GM19238 (cell line): ENCODE measurements around the gene CLASP1.
"Not testable (repeated sequence)": the region's sequence is repeated elsewhere in the genome, so short reads cannot be mapped to it uniquely, and the experiment has no call there.

Experiments
- DNase-seq: peaks from one replicate; pipeline ENCODE4 v3.0.0; 2011; ENCODE audit warnings: low spot score; ENCODE audit not compliant: insufficient read length

The CLASP1 gene

DNA sequence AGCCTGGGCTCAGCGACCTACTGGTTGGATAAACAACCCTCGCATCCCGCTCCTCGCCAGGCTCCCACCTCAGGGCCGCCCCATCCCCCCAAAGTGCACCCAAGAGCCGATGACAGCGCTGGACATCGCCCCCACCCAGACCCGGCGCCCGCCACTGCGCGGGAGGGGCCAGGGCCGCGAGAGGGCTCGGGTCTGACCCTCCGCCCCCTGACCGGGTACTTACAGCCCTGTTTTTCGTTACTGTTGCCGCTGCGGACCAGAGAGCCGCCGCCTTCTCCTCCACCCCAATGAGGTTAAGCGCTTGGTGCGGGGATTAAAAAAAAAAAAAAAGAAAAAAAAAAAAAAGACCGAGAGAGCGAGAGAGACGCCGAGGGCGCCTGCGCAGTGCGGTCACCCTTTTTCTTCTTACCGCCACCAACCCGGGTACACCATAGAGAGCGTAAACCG is at the start of gene CLASP1:
Gene CLASP1, minus strand, starts transcription at position 314 of the 447 bp plus-strand sequence. CDS start 43,567 bp downstream, outside the sequence.
- DNase-seq, result no peak

GRCh38 chr2:121698318-121698930 is 49.2 kb upstream of the CLASP1 start:
- DNase-seq, result no peak

DNA sequence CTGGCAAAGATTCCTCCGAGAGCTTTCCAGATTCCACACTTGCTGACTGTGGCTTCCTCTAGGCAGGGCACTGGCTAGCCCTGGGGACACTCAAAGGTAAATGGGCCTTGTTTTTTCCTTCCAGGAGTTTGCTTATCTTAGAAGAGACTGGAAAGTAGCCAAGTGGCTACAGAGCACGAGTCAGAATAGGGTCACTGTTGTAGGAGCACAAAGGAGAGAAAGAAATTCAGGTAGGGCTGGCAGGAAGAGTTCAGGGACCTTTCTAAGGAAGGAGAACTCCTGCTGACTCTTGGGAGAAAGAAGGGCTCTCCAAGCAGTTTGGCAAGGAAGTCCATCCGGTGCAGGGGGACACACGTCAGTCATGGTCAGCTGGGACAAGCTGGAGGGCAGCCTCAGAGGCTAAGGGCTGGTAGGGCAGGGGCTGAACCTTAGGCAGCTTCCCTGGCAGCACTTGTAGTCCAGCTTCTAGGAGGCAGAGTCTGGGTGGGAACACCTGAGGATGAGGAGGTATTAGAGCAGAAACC is 47.9 kb upstream of the CLASP1 start:
- no peak for DNase-seq

DNA sequence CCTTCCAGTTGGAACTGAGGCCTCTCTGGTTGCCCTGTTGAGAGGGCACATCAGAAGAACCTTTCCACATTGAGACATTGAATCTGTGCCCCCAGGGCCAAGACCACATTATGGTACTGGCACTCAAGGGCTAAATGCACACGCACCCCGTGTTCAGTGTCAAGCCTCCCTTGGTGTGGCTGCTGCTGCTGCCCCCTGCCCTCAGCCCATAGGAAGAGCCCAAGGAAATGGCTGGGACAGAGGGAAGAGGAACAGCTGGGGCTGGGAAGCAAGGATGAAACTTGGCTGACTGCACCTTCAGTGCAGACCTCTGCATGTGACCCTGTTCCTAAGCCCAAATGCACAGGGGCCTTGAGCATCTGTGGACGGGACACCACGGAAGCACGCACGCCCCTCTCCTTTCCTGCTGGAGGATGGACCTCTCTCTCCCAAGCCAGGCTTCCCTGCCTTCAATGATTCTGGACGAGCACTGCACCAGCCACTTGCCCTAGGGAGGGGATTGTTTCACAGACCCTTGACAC is 47.2 kb upstream of the CLASP1 start:
- no peak for DNase-seq

GRCh38 chr2:121695171-121695451 is 45.8 kb upstream of the CLASP1 start:
- no peak for DNase-seq

DNA sequence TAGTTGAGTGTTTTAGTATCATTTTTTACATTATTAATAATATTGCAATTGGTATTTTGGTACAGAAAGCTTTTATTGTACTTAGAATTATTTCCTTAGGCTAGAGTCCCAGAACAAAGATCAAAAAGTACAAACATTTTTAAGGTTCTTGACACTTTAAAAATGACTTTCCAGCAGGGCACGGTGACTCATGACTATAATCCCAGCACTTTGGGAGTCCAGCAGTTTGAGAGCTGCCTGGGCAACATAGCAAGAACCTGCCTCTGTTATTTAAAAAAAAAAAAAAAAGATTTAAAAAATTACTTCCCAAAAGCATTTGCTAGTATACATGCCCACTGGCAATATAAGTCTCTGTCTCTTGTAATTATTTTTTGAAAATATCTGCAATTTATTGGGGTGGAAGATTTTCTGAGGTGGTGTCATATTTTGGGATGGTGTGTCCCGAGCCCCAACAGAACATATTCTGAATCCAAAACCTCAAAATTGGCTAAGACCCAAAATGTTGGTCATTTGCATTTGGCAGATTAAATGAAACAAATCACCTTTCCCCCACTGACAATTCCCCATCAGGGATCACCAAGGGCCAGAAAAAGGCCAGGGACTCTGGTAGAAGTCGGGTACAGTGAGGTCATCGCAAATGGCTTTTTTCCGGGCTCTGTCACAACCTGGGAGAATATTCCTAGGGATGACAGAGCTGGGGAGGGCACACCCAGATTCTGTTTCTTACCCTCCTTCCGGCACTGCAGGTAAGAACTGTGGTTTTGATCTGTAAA is 45.3 kb upstream of the CLASP1 start:
- no peak for DNase-seq

DNA sequence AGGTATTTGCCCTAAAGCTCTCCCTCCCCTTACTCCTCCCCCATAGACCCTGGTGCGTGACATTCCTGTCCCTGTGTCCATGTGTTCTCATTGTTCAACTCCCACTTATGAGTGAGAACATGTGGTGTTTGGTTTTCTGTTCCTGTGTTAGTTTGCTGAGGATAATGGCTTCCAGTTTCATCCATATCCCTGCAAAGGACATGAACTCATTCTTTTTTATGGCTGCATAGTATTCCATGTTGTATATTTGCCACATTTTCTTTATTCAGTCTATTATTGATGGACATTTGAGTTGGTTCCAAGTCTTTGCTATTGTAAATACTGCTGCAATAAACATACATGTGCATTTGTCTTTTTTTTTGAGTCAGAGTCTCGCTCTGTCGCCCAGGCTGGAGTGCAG is 41.3 kb upstream of the CLASP1 start:
- not testable (repeated sequence) for DNase-seq

DNA sequence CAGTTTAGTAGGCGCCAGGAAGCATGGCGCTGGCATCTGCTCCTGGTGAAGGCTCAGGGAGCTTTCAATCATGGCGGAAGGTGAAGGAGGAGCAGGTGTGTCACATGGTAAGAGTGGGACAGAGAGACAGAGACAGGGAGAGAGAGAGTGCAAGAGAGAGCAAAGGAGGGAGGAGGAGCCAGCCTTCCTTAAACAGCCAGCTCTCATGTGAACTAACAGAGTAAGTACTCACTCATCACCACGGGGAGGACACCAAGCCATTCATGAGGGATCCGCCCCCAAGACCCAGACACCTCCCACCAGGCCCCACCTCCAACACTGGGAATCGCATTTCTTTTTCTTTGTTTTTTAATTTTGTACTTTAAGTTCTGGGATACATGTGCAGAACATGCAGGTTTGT is 40.8 kb upstream of the CLASP1 start:
- no peak for DNase-seq

DNA sequence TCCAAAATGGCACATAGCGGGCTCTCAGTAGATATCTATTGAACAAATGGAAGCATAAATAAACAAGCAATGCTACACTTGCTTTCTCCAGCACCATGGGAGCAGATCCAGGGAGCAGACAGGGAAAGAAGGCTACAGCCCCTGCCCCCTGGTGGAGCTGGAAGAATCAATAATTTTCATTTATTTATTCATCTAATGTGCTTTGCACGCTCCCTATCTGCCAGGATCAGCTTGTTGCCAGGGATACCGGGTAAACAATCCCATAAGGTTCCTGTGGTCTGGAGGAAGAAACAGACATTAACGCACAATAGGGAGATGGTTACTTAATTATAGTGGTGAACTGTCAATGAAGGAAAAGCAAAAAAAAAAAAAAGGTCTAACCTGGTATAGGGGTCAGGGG is 40.1 kb upstream of the CLASP1 start:
- no peak for DNase-seq

DNA sequence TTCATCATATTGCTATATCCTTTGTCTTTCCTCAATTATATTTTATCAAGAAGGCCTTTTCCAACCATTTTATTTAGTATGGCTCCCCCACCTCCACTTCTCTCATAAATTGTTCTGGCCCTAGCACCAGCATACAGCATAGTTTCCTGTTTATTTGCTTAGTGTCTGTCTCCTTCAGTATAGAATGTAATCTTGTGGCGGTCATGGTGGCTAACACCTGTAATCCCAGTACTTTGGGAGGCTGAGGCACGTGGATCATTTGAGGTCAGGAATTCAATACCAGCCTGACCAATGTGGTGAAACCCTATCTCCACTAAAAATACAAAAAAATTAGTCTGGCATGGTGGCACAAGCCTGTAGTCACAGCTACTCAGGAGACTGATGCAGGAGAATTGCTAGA is 39.6 kb upstream of the CLASP1 start:
- no peak for DNase-seq

- no peak for DNase-seq
Observed at GRCh38 chr2:121686902-121687301, 37.6 kb upstream of the CLASP1 start.

DNA sequence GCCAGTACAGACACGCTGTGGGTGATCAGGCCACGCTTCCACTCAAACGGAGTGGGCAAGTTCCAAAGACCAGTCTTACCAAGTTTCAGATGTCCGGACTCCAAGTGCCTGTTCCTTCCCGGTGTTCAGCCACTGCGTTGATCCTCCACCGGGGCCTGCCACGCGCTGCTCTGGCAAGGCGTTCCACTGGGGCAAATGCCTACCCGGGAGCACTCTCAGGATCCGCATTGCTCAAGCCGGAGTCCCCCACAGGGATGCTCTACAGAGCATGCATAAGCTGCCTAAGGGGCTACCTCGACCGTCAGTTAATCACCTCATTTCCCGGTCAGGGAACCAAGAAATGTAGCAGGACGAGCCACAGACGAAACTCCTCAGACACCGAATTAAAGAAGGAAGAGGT is 37.0 kb upstream of the CLASP1 start:
- no peak for DNase-seq

- DNase-seq, result no peak
Observed at GRCh38 chr2:121682396-121683298, 33.4 kb upstream of the CLASP1 start.

DNA sequence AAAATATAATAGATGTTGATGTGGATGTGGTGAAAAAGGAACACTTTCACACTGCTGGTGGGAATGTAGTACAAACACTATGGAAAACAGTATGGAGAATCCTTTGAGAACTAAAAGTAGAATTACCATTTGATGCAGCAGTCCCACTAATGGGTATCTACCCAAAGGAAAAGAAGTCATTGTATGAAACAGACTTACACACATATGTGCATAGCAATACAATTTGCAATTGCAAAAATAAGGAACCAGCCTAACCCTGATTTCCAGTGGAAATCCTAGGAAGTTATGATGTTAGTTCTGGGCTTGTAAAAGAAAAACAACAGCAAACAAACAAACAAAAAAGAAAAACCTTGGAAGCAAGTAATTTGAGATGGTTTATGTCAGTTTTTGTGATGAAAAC is 28.6 kb upstream of the CLASP1 start:
- no peak for DNase-seq

GRCh38 chr2:121671621-121672020 is 22.4 kb upstream of the CLASP1 start:
- DNase-seq, result not testable (repeated sequence)

GRCh38 chr2:121670181-121670580 is 20.9 kb upstream of the CLASP1 start:
- DNase-seq, result no peak

- no peak for DNase-seq
Observed at GRCh38 chr2:121667618-121668017, 18.4 kb upstream of the CLASP1 start.

DNA sequence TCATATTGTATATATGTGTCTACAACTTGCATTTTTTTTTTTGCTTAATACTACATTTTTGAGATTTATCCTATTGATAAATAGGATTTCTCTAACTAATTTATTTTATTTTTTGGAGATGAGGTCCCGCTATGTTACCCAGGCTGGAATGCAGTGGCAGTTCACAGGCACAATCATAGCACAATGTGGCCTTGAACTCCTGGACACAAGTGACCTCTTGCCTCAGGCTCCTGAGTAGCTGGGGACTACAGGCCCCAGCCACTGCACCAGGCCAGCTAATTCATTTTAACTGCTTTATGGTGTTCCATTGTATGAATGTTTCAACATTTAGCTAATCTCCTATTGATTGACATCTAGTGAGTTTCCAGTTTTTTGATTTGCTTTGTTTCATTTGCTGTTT is 16.8 kb upstream of the CLASP1 start:
- no peak for DNase-seq

DNA sequence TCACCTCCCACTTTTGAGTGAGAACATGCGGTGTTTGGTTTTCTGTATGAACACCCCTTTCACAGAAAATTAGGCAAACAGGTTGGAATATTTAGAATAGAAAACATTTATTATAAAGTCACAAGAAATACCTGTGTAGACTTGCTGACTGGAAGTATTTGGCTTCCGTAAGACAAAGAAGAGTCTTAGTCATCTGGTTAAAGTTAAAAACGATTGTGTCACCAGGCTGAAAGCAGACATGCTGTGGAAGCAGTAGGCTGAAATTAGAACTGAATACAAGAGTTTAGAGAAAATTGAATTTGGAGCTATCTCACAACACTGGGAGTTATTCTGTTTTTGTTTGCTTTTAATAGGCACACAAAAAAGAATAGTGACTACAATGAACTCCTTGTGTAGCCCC is 16.2 kb upstream of the CLASP1 start:
- no peak for DNase-seq

GRCh38 chr2:121664713-121665112 is 15.5 kb upstream of the CLASP1 start:
- DNase-seq, result no peak

- DNase-seq, result no peak
Observed at GRCh38 chr2:121664086-121664485, 14.8 kb upstream of the CLASP1 start.

DNA sequence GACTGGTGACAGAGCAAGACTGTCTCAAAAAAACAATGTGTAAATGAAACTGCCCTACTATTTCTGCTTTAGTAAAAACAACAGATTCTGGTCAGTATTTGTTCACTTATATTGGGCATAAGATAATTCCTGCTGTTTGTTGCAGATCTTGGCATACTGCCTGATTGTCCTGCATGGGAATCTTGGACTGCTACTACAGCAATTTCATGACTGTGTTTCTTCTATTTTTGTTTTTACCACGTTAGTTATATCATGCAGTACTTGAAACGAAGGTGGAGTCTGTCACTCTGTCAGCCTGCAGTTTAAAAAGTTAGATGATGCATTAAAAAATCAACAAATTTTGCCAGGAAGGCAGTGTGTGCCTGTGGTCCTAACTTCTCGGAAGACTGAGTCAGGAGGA is 14.2 kb upstream of the CLASP1 start:
- no peak for DNase-seq
